GM19467 (cell line): ENCODE data around the gene CCDC86.

Source experiments
- ATAC-seq: cut with Tn5 transposase; IDR thresholded peaks from one replicate; pipeline ENCODE4 v1.9.1; 2021; ENCODE audit warnings: mild to moderate bottlenecking, moderate library complexity; ENCODE audit not compliant: unreplicated experiment

The CCDC86 gene

DNA sequence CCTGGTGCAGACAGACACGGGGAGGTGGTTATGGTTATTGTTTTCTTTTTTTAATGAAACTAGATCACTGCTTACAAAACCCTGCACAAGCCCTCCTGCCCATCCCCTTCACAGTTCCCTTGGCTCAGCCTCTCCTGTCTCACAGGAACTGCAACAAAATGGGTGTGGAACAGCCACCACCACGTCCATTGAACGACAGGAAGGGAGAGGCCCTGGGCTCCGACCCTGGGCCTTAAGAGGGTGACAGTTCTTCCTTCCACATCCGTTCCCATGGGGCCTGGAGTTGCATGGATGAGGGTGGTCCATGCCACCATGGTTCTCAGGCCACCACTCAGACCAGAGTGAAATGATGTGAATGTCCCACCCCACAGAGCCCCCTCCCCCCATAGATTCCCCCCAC, 48.8 kb downstream of the CCDC86 start:
- ATAC-seq, result no peak

DNA sequence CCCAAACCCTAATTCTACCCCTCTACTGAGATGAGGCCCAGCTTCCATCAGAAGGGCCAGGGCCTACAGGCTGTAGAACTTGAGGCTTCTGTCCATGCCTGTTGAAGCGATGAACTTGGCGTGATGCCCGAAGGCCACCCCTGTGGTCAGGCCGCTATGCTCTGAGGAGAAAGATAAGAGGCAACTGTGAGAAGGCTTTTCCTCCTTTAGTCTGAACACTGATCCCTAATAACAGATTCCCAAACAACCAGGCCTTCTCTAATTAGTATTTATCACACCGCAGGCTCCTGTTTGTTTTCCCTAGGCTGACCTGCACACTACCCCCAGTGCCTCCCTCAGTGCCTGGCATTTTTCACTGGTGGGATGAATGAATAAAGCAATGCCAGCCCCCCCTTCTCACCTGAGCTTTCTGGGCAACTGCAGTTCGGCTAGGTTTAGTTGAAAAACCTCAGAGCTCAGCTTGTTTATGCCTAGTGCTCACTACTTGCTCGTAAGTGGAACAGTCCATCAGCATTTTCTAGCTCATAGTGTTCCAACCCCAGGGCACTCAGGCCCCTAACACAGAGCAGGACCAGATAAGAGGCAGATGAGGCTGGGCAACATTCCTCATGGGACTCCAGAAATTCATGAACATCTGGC, 49.3 kb downstream of the CCDC86 start:
- ATAC-seq, result no peak

GRCh38 chr11:60895687-60896086, 53.8 kb downstream of the CCDC86 start:
- ATAC-seq, result no peak

DNA sequence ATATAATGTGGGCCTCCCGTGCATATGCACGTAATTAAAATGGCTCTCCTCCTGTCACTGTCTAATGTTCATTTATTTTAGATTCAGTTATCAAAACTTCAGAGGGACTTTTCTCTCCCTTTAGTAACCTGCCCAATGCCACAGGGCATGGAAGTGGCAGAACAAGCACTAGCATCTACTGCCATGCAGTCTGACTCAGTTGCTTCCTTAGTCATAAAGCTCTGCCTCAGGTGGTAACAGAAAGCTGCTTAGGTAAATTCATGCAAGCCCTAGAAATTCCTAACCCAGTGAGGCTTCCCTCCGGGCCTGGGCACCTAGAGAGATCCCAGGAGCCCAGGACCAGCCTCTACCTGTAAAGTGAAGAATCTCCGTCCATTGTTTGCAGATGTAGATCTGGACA, 55.6 kb downstream of the CCDC86 start:
- no peak for ATAC-seq

- ATAC-seq, result no peak
These were observed 57.4 kb downstream of the CCDC86 start for GRCh38 chr11:60899046-60899936.

DNA sequence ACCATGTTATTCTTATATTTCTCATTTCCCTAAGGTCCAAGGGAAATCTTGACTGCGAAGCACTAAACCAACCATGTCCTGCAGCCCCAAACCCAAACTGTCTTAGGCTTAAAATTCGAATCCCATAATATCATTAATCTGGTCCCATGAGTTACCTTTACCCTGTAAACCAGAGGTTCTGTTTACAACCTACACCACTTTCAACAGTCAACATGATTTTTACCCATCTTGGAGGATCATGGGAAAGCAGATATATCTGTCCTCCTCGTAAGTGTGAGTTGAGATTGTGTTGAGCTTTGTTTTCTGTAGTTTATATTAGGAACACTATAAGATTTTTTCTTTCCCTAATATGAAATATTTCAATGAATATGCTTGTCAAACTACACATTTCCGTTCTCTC, 58.1 kb downstream of the CCDC86 start:
- ATAC-seq, result no peak
